Measurements from ENCODE around the gene PACRG.

PACRG gene

GRCh38 chr6:163290545-163291274, 562.9 kb downstream of the PACRG start:
- H3K9me3 ChIP-seq: no peaks in the 10 kb centered on the region
- H3K27me3 ChIP-seq: no peaks in the 10 kb centered on the region
- no peaks in the 10 kb centered on the region for H3K4me1 ChIP-seq (ENCODE audit: control insufficient read depth in 1 of 2, insufficient read depth in 1 of 2, low read depth in 1 of 2, low read length in 1 of 2)
- no peaks in the 10 kb centered on the region for H3K36me3 ChIP-seq
- TF ChIP-seq CTCF (IDR thresholded peaks at IDR 0.05): no peak
- H3K4me3 ChIP-seq (ENCODE audit: low read depth in 1 of 2, low read length in 1 of 2): no peak overlapping the region
- no peak overlapping the region for H3K27ac ChIP-seq

GRCh38 chr6:163291622-163292021, 563.8 kb downstream of the PACRG start:
- Histone ChIP-seq H3K36me3 (no peaks in the 10 kb centered on the region), H3K4me1 (ENCODE audit: control insufficient read depth in 1 of 2, insufficient read depth in 1 of 2, low read depth in 1 of 2, low read length in 1 of 2) (no peaks in the 10 kb centered on the region), H3K27ac (no peak overlapping the region), H3K27me3 (no peaks in the 10 kb centered on the region), H3K4me3 (ENCODE audit: low read depth in 1 of 2, low read length in 1 of 2) (no peak overlapping the region), H3K9me3 (no peaks in the 10 kb centered on the region)
- TF ChIP-seq CTCF (IDR thresholded peaks at IDR 0.05): no peak

- H3K4me3 ChIP-seq (ENCODE audit: low read depth in 1 of 2, low read length in 1 of 2): no peak overlapping the region
- H3K9me3 ChIP-seq: no peaks in the 10 kb centered on the region
- no peak for TF ChIP-seq CTCF (IDR thresholded peaks at IDR 0.05)
- no peaks in the 10 kb centered on the region for H3K4me1 ChIP-seq (ENCODE audit: control insufficient read depth in 1 of 2, insufficient read depth in 1 of 2, low read depth in 1 of 2, low read length in 1 of 2)
- no peaks in the 10 kb centered on the region for H3K27me3 ChIP-seq
- no peaks in the 10 kb centered on the region for H3K36me3 ChIP-seq
- H3K27ac ChIP-seq: no peak overlapping the region
Observed at GRCh38 chr6:163293286-163293685, 565.5 kb downstream of the PACRG start.

- no peaks in the 10 kb centered on the region for H3K27me3 ChIP-seq
- TF ChIP-seq CTCF (IDR thresholded peaks at IDR 0.05): no peak
- no peaks in the 10 kb centered on the region for H3K36me3 ChIP-seq
- no peaks in the 10 kb centered on the region for H3K9me3 ChIP-seq
- no peak overlapping the region for H3K27ac ChIP-seq
- no peak overlapping the region for H3K4me3 ChIP-seq (ENCODE audit: low read depth in 1 of 2, low read length in 1 of 2)
- H3K4me1 ChIP-seq (ENCODE audit: control insufficient read depth in 1 of 2, insufficient read depth in 1 of 2, low read depth in 1 of 2, low read length in 1 of 2): no peaks in the 10 kb centered on the region
Observed at GRCh38 chr6:163294734-163295133, 567.0 kb downstream of the PACRG start.

- H3K4me3 ChIP-seq (ENCODE audit: low read depth in 1 of 2, low read length in 1 of 2): no peak overlapping the region
- H3K27ac ChIP-seq: no peak overlapping the region
- no peaks in the 10 kb centered on the region for H3K27me3 ChIP-seq
- H3K4me1 ChIP-seq (ENCODE audit: control insufficient read depth in 1 of 2, insufficient read depth in 1 of 2, low read depth in 1 of 2, low read length in 1 of 2): no peaks in the 10 kb centered on the region
- no peaks in the 10 kb centered on the region for H3K9me3 ChIP-seq
- no peaks in the 10 kb centered on the region for H3K36me3 ChIP-seq
- TF ChIP-seq CTCF (IDR thresholded peaks at IDR 0.05): no peak
Observed at GRCh38 chr6:163296835-163297519, 569.2 kb downstream of the PACRG start.

Measured in neutrophil (primary cell).